GM18526 (cell line): ENCODE measurements around the gene SLC2A1.

ENCODE experiments used
- POLR2A ChIP-seq: IDR thresholded peaks from 3 replicates; pipeline ENCODE4 v1.6.1; 2011; ENCODE audit not compliant: insufficient read length; ENCODE audit errors: extremely low read depth

The SLC2A1 gene

GRCh38 chr1:42958488-42959319, at the start of gene SLC2A1:
Gene SLC2A1 (minus strand): TSS chr1:42958868. CDS start chr1:42958651, 217 bp downstream.
- TF ChIP-seq POLR2A, result peak; percentile 92

GRCh38 chr1:43007377-43008114, 48.9 kb upstream of the SLC2A1 start:
- no peak for TF ChIP-seq POLR2A

GRCh38 chr1:43005460-43006361, 47.0 kb upstream of the SLC2A1 start:
- TF ChIP-seq POLR2A, result no peak

GRCh38 chr1:43004587-43005459, 46.2 kb upstream of the SLC2A1 start:
- TF ChIP-seq POLR2A, result no peak

GRCh38 chr1:43002766-43003165, 44.1 kb upstream of the SLC2A1 start:
- TF ChIP-seq POLR2A, result no peak

- TF ChIP-seq POLR2A, result no peak
Observed at GRCh38 chr1:43002116-43002515, 43.4 kb upstream of the SLC2A1 start.

- no peak for TF ChIP-seq POLR2A
Observed at GRCh38 chr1:43001434-43001833, 42.8 kb upstream of the SLC2A1 start.

- TF ChIP-seq POLR2A, result no peak
Observed at GRCh38 chr1:43000271-43000670, 41.6 kb upstream of the SLC2A1 start.

GRCh38 chr1:42999308-42999707, 40.6 kb upstream of the SLC2A1 start:
- no peak for TF ChIP-seq POLR2A

GRCh38 chr1:42998386-42998785, 39.7 kb upstream of the SLC2A1 start:
- TF ChIP-seq POLR2A, result no peak

- TF ChIP-seq POLR2A, result no peak
Observed at GRCh38 chr1:42996384-42996970, 37.8 kb upstream of the SLC2A1 start.

- no peak for TF ChIP-seq POLR2A
Observed at GRCh38 chr1:42993502-42994136, 35.0 kb upstream of the SLC2A1 start.

- no peak for TF ChIP-seq POLR2A
Observed at GRCh38 chr1:42992054-42992571, 33.4 kb upstream of the SLC2A1 start.
